GM12878 (cell line): ENCODE measurements around the gene ACRBP. TPM values are rescaled to one million over a fixed set of nuclear protein-coding genes. Genes with fewer than 3 reads are reported as not detected.

ENCODE experiments used
- BCL11A ChIP-seq: IDR thresholded peaks from 2 replicates; pipeline ENCODE4 v1.6.1; 2011; ENCODE audit warnings: low read depth, low read length
- CREB1 ChIP-seq: IDR thresholded peaks from 2 replicates; pipeline ENCODE4 v1.6.1; 2012; ENCODE audit warnings: low read depth, mild to moderate bottlenecking, inconsistent platforms
- EED ChIP-seq: sonication (generic); IDR thresholded peaks from 2 replicates; pipeline ENCODE4 v1.6.1; 2016; ENCODE audit warnings: antibody characterized with exemption, low read depth
- FOXM1 ChIP-seq: IDR thresholded peaks from 2 replicates; pipeline ENCODE4 v1.6.1; 2012; ENCODE audit warnings: low read depth, mild to moderate bottlenecking, inconsistent platforms, low read length, moderate library complexity
- HCFC1 ChIP-seq: fragments of 150-350 bp; IDR thresholded peaks from 2 replicates; pipeline ENCODE4 v1.6.1; 2014; ENCODE audit warnings: low read length
- HSF1 ChIP-seq: fragments of 150-350 bp; IDR thresholded peaks from 2 replicates; pipeline ENCODE4 v1.6.1; 2014; ENCODE audit warnings: mild to moderate bottlenecking, low read depth, low read length
- MEF2B ChIP-seq: fragments of 450-650 bp; IDR thresholded peaks from 2 replicates; pipeline ENCODE4 v1.6.1; 2018; ENCODE audit warnings: mild to moderate bottlenecking, moderate library complexity; ENCODE audit not compliant: partially characterized antibody, poor library complexity, severe bottlenecking
- MTA3 ChIP-seq: IDR thresholded peaks from 2 replicates; pipeline ENCODE4 v1.6.1; 2012; ENCODE audit warnings: low read length, inconsistent platforms, borderline replicate concordance
- MXI1 ChIP-seq: fragments of 150-350 bp; IDR thresholded peaks from 2 replicates; pipeline ENCODE4 v1.6.1; 2011; ENCODE audit warnings: low read depth, mild to moderate bottlenecking, inconsistent platforms, low read length, improper control_type of control experiment
- NFYA ChIP-seq: IDR thresholded peaks from 2 replicates; pipeline ENCODE4 v1.6.1; 2011; ENCODE audit warnings: low read depth, mild to moderate bottlenecking, low read length, improper control_type of control experiment, borderline replicate concordance
- NR2C1 ChIP-seq: fragments of 450-650 bp; IDR thresholded peaks from 2 replicates; pipeline ENCODE4 v1.6.1; 2017; ENCODE audit warnings: antibody characterized with exemption, mild to moderate bottlenecking, moderate library complexity
- POLR2AphosphoS5 ChIP-seq: IDR thresholded peaks from 2 replicates; pipeline ENCODE4 v1.6.1; 2011; ENCODE audit warnings: mild to moderate bottlenecking, low read length, inconsistent platforms
- PRDM15 ChIP-seq: fragments of 450-650 bp; formaldehyde crosslinking; IDR thresholded peaks from 2 replicates; pipeline ENCODE4 v1.4.0; 2020; ENCODE audit warnings: mild to moderate bottlenecking, moderate library complexity
- RBBP5 ChIP-seq: fragments of 200-600 bp; sonication (generic); conservative IDR thresholded peaks from 2 replicates; pipeline ENCODE4 v1.6.1; 2016
- TAF1 ChIP-seq: IDR thresholded peaks from 2 replicates; pipeline ENCODE4 v1.6.1; 2011; ENCODE audit warnings: mild to moderate bottlenecking, low read depth, low read length, borderline replicate concordance
- TCF7 ChIP-seq: IDR thresholded peaks from 2 replicates; pipeline ENCODE4 v1.6.1; 2014; ENCODE audit warnings: antibody characterized with exemption, borderline replicate concordance
- ZNF592 ChIP-seq: fragments of 450-650 bp; IDR thresholded peaks from 2 replicates; pipeline ENCODE4 v1.6.1; 2017; ENCODE audit warnings: mild to moderate bottlenecking, moderate library complexity
- polyA plus RNA-seq, 11 experiments: library from polyadenylated mRNA; depleted of rRNA in 4 of 11; unstranded in 6 of 11; stranded (reverse) in 5 of 11; fragments of >200 nt; fragmentation: Nextera tagmentation in 4 of 11; fragmentation: Illumina TruSeq in 1 of 11; extraction: Ambion mirVana in 4 of 11; extraction: Trizol in 1 of 11; gene quantifications; 1 replicate in 1 of 11; 2 replicates in 10 of 11; pipeline versions ENCODE4 v1.2.1 to v1.2.3, GENCODE V29; 2011 to 2016; ENCODE audit warnings: inconsistent platforms in 2 of 11, missing spikeins in 2 of 11, low read depth in 1 of 11
- total RNA-seq, 4 experiments: library from RNA; depleted of rRNA in 3 of 4; stranded (reverse); fragments of >200 nt in 3 of 4; fragmentation: Illumina TruSeq in 1 of 4; extraction: Trizol in 1 of 4; gene quantifications; 2 replicates each; pipeline versions ENCODE4 v1.2.1 to v1.2.3, GENCODE V29; 2013 to 2021

ACRBP gene
- total and polyA plus RNA-seq, 10 of the 15 experiments (the other 5 are each of a cell fraction or from before 2014, with no cell fraction given): 0.54 to 1.4 (median 0.87) TPM

GRCh38 chr12:6688999-6689882, 42.0 kb upstream of the ACRBP start, which contains the start of gene ZNF384 (continued):
- TF ChIP-seq POLR2AphosphoS5 (peak; percentile 76), EED (peak; percentile 48), NFYA (no peak), BCL11A (no peak), NR2C1 (peak; percentile 96), ZNF592 (peak; percentile 97), MTA3 (no peak; the same call in 1 of the 2 replicates), TAF1 (peak; percentile 65), CREB1 (peak; percentile 99), FOXM1 (no peak), MXI1 (peak; percentile 45), HCFC1 (peak; percentile 90), MEF2B (peak; percentile 42), TCF7 (0 out of 2 replicates have a peak, but pooled peaks have one; percentile 12), PRDM15 (no peak), RBBP5 (no peak), HSF1 (no peak)
